M059J (cell line): ENCODE data around the gene SMAD9. TPM values are rescaled to one million over a fixed set of nuclear protein-coding genes. Genes with fewer than 3 reads are reported as not detected.
A peak's percentile ranks its signal among the peaks of the same experiment; 100 is the strongest.

Experiments
- DNase-seq: peaks from one replicate; pipeline ENCODE4 v3.0.0-alpha.2; 2012; ENCODE audit warnings: low read depth
- total RNA-seq: library from RNA; depleted of rRNA; stranded (reverse); fragments of >200 nt; shearing (Covaris generic); gene quantifications from 2 replicates; pipeline ENCODE4 v1.2.3, GENCODE V29; 2014

The SMAD9 gene
- total RNA-seq, 1 experiment from 2014 or later = 5.8 TPM

DNA sequence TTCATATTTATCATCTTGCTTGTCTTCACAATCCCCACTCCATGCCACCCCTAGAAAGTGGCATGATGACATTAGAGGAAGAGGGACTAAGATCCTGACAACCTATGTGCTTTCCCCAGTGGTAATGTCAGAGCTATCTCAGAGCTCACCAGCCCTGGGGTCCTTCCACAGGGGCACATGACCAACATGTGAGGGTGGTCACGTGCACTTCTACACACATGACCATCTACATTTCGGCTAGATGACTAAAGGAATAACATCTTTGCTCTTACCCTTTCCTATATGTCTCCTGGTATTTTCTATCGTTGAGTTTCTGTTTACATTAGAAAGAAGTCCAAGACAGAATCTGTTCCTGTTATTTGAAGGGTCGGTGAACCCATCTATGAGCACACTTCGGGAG is 54.8 kb downstream of the SMAD9 start:
- DNase-seq = no peak

DNA sequence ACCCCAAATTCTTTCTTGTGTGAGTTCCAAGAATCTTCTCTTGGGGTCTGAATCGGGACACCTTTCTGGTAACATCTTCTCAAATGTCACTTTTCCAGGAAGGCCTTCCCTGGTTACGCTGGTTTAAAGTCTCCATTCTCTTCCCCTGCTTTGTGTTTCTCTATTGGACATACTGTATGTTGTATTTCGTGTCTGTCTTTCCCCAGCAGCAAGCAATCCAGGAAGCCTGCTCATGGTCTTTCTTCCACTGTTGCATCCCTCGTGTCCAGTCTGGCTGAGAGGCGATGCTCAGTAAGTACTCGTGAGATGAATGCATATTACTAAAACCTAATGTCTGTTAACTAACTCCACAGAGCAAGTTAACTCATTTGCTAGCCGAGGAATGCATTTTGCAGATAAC is 57.3 kb downstream of the SMAD9 start:
- no peak for DNase-seq

DNA sequence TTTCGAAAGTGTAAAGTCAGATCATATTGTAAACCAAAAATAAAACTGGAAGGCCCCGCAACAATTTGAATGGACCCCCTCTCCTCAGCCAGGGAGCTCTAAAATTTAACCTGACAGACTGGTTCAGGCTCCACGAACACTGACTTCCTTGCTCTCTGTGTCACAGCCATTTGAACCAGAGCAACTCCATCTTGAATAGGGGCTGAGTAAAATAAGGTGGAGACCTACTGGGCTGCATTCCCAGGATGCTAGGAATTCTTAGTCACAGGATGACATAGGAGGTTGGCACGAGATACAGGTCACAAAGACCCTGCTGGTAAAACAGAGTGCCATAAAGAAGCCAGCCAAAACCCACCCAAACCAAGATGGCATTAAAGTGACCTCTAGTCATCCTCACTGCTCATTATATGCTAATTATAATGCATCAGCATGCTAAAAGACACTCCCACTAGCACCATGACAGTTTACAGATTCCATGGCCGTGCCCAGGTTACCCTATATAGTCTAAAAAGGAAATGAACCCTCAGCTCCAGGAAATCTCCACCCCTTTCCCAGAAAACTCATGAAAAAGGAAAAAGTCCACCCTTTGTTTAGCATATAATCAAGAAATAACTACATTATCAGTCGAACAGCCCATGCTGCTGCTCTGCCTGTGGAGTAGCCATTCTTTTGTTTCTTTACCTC is 57.9 kb downstream of the SMAD9 start:
- peak; percentile 33 for DNase-seq

DNA sequence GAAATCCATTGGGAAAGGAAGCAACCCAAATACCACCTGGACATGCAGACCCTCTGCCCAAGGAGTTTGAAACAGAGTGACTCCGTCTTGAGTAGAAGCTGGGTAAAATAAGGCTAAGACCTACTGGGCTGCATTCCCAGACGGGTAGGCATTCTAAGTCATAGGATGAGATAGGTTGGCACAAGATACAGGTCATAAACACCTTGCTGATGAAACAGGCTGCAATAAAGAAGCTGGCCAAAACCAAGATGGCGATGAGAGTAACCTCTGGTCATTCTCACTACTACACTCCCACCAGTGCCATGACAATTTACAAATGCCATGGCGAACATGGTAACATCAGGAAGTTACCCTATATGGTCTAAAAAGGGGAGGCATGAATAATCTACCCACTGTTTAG is 60.8 kb downstream of the SMAD9 start:
- DNase-seq = no peak

DNA sequence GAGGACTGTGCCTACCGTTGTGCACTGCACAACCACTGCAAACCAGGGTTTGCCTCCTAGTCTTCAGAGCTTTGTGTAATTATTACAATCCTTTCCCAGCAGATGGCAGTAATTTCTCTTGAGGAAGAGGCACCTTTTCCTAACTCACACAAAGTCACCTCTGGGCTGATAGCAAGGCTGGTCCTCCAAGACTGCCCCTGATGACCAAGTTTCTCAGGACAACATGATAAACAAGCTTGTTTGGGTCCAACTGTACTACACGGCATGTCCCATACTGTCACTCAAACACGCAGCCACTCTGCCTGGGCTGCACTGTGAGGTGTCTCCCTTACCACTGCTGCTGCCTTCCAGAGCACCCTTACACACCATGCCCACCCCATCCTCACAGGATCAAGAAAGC is 61.7 kb downstream of the SMAD9 start:
- DNase-seq = peak; percentile 62

DNA sequence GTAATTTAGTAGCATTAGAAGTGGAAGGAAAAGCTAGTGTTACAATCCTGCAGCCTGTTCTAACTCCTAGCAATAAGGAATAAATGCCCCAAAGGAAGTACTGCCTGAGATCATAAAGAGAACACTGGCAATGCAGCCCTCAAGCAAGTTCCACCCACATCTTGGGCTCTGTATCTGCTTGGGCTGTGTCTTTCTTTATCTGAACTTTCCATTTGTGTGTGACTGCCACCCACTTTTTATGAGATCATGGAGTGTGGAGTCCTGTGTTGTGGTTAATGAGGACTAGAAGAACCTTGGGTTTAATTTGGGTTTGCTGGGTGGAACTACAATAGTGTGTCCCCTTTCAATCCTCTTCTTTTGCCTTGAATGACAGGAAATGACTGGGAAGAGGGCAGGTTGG is 62.8 kb downstream of the SMAD9 start:
- DNase-seq = no peak

DNA sequence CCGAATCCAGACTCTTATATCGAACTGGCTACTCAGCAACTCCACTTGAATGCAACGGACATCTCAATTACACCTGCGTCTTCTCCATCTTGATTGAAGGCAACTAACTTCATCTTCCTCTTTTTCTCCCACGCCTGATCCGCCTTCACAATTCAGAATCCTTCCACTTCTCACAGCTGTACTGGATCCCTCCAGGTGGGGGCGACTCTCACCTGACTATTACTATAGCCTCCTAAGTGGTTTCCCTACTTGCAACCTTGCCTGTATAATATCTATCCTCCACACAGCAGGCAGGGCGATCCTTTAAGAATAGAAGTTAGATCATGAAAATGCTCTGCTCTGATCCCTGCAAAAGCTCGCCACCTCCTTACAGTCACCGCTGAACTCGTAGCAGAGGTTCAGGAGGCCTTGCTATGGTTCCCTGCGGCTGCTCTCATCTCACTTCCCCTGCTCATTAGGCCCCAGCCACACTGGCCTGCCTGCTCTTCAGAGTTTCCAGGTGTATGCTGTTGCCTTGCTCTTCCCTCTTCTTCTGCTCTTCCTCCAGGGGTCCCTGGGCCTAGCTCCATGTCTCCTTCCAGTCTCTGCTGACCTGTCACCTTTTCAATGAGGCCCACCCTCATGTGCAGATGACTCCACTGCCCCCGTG is 69.1 kb downstream of the SMAD9 start:
- DNase-seq = no peak

DNA sequence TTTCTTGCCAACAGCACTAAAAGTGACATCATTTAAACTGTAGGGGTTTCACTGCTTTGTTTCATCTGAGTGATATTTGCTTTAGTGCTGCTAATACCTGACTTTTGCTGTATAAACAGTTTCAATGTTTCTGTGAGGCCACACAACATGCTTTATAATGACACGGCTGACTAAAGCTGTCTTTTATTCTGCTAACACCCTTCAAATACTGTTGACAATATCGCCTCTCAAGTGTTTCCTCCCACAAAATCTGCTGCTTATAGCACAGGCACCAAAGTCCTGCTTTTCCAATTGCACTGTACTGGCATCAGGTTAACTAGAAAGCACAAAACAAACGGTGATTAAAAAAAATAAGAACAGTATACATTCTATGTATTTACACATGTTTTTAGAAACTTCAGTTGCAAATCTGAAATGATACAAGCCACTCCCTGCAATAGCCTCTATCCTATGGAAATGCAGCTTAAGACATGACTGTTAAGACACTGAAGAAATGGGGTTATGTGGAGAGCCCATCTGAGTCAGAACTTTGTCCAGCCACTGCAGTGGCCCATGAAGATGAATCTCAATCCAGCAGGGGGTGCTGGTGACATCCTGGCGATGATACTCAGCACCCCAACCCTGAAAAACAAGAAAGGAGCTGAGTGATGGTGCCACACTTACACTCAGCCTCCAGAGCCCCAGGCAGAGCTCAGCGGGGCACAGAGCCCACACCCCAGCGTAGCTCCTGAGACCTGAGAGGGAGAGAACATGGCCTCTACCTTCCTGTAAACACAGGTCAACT is 71.6 kb downstream of the SMAD9 start:
- peak; percentile 12 for DNase-seq

DNA sequence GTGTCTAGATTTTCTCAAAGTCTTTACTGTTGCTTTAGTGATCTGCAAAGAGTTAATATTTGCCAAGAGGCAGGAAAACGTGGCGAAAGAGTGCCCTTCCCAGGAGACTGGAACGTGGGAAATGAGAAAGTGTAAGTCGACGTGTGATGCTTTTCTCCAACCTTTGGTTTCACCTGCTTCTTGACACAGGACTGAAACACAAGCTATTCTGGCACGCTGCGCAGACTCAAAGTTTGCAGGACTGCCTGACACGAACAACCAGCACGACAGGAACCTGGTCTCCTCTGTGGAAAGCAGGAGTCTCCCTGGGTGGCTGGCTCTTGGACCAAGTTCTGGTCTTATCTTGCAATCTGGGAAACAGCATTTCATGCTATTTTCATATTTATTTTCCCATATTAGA is 72.4 kb downstream of the SMAD9 start:
- no peak for DNase-seq

DNA sequence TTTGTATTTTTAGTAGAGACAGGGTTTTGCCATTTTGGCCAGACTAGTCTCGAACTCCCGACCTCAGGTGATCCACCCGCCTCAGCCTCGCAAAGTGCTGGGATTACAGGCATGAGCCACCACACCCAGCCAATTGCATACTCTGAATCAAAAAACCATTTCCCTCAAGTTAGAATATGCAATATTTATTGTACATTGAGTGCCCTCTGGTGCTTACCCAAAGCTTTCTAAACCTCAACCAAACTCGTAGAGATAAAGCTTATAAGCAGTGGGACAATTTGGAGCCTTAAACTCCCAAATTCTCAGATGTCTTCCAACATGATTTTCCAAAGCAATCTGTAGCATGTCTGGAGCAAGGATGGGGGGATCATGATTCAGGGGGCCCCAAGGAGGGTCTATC is 78.6 kb downstream of the SMAD9 start:
- no peak for DNase-seq

DNA sequence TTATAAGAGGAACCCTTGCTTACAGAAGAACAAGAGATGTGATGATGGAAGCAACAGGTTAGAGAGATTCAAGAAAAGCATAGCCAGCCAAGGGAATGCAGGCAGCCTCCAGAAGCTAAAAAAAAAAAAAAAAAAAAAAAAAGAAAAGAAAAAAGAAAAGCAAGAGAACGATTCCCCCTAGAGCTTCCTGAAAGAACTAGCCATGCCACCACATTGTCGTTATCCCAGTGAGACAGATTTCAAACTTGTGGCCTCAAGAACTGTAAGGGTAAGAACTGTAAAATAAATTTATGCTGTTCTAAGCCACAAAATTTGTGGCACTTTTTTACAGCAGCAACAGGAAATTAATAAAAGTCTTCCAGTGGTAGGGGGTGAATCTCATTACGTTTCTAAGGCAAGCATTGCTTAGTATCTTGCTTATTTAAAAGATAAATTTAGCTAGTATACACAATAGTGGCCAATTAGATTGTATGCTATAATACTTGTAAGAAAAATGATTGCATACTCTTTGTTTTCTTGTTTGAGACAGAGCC is 79.3 kb downstream of the SMAD9 start:
- no peak for DNase-seq

DNA sequence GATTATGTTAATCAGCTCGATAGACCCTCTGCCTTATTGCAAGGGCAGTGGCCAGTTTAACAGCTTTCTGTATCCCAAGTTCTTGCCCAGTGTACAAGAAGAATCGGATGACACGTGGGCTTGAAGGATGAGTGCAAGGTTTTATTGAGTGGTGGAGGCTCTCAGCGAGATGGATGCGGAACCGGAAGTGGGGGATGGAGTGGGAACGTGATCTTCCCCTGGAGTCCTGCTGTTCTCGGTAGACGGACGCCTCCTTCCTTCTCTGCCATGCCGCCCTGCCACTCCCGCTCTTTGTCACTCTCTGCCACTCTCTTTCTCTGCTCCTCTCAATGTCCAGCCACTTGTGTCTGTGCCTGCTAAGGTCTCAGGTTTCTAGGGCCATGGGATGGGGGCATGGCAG is 80.1 kb downstream of the SMAD9 start:
- DNase-seq = no peak

DNA sequence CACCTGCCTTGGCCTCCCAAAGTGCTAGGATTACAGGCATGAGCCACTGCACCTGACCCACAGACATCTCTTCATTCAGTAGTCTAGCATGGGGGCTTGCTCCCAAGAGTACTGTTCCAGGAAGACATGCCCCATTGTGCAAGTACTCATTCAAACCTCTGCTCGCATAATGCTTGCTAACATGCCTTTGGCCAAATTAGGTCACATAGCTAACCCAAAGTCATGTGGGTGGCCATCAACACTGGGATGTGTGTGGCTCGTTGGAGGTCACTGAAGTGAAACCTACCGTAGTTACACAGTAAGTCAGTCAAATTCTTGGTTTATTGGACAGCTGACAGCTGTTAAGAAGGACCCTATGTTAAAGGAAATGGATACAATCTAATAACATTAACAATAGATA is 80.8 kb downstream of the SMAD9 start:
- DNase-seq = no peak

DNA sequence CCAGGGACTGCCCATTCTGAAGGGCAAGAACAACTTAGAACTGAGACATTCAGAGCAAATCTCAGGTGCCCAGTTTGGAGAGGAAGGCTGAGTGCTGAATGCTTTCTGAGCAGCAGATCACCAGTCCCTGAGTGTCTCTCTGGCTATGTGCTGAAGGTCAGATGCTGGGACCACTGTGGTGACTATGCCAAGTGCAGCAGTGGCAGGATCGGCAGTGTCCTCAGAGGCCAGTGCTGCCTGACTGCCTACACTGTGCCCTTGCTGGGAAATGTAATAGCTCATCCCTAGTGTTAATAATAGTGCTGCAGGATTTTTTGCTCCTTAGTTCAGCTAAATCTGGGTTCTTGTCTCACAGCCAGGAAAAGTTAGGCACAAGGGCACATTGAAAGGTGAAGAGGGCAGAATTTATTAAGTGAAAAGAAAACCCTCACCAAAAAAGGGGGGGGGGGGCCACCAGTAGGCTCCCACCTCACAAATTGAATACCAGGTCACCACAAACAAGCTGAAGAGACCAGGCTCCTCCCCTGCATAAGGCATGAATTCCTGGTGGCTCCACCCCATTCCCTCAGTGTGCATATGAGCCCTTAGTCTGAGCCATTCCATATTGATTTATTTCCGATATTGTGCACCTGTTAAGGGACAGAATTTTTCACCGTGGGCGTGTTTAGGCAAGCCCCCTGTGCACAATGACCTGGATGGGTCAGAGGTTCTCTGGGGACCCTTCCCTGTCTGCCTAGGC is 82.5 kb downstream of the SMAD9 start:
- no peak for DNase-seq

DNA sequence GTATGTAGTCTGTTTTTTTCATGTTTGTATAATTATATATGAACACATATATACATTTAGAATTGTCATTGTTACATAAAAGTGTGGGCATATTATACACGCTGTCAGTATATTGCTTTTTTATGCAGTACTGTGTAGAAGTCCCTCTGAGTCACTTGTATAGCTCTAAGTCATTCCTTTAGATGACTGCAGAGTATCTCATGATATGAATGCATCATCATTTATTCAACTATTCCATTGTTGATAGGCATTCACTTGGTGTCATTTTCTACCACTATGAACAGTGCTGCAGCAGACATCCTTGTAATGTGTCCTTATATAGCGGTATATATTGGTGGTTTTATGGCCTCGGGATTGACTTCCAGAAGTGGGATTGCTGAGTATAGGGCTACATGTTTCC is 85.7 kb downstream of the SMAD9 start:
- DNase-seq = no peak

DNA sequence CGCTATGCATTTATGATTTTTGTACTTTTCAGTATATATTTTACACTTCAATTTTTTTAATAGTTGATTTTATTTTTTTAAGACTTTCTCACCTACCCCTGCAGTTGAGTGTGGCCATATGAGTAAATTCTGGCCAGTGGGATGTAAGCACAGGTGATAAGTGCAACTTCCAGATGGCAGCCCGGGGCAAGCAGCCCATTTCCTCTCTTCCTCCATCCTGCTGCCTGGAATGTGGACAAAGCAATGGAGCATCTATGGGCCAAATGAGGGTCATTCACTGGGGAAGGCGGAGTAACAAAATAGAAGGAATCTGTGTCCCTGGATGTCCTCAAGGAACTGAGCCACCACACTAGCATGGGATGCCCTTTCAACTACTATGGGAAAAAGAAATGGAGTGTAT is 88.7 kb downstream of the SMAD9 start:
- no peak for DNase-seq

DNA sequence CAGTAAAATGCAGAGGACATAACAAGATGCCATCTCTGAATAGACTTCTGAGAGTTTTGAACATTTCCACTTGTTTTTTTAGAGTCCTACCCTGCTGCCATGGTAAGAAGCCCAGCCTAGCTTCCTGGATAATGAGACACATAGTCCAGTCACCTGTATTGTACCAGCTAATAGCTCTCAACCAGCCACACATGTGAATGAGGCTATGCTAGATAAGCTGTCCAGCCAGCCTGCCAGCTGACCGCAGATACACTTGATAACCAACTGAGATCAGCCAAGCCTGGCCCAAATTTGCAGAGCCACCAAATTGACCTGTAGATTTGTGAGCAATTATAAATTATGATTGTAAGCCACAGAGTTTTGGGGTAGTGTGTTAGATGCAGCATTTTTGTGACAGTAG is 90.3 kb downstream of the SMAD9 start:
- no peak for DNase-seq

DNA sequence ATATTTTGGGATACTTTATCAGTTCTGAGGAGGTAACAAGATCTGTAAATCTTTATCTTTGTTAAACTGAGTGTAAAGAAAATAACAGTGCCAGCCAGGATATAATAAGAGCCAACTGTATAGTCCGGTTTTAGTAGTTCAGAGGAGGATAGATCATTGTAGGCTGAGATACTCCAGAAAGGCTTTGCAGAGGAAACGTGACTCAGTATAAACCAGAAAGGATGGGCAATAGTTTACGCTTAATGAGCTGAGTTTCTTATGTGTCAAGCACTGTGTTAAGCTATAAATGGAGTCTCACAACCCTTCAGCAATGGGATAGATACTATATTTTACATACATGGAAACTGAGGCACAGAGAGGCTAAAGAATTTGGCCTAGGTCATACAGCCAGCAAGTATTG is 97.3 kb downstream of the SMAD9 start:
- DNase-seq = no peak

DNA sequence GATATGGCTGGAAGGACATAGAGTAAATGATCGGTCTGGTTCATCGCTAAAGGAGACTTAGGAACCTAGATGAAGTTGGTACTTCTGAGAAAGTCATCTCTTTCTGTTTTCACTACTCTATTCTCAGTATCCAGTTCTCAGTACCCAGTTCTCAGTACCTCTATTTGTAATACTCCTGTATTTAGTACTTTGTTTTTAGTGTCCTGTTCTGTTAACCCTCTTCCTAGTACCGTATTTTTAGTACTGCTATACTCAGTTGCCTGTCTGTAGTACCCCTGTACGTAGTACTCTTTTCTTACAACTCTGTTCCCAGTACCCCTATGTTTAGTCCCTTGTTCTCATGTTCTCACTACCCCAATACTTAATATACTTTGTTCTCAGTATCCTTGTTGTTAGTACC is 99.8 kb downstream of the SMAD9 start:
- no peak for DNase-seq

DNA sequence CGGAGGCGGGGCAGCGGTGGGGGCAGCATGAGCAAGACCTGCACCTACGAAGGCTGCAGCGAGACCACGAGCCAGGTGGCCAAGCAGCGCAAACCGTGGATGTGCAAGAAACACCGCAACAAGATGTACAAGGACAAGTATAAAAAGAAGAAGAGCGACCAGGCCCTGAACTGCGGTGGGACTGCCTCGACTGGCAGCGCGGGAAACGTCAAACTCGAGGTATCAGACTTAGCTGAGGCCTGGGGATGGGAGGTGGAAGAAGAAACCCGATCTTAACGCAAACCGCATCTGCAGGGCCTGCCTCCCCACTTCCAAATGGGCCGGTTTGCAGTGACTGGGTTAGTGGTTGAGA is 100.3 kb downstream of the SMAD9 start:
- DNase-seq = peak; percentile 49

DNA sequence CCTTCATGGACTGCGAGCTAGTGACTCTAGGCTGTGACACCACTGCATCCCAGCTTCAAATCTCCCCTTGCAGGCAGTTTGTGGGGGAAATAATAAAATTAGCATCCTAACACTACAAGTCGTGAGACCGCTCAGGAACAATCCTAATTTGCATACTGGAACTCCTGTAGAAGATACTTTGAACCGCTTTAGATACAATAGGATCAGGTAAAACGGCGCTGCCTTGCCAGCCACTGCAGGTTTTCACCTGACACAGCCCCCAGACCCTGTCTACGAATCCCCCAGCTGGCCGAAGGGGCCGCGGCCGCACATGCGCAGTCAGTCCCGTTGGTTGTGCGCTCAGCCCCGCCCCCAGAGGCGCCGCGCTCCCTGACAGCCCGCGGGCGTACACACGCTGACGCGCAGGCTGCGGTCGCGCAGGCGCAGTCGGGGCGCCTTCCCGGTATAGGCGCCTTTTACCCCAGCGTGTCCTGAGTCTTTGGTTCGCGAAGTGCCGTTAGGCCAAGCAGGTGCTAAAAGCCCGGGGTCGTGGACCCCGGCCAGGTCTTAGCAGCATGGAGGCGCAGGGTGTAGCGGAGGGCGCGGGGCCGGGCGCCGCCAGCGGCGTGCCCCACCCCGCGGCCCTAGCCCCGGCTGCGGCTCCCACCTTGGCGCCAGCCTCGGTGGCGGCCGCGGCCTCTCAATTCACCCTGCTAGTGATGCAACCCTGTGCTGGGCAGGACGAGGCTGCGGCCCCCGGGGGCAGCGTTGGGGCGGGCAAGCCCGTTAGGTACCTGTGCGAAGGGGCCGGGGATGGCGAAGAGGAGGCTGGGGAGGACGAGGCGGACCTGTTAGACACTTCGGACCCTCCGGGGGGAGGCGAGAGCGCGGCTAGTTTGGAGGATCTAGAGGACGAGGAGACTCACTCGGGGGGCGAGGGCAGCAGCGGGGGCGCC is 101.0 kb downstream of the SMAD9 start, which contains the start of gene RFXAP:
Gene RFXAP, plus strand, starts transcription at position 419 of the 935 bp plus-strand sequence. Its CDS starts 136 bp downstream, at position 555.
- peak; percentile 78 for DNase-seq
